GM10248 (cell line): ENCODE results near the gene L2HGDH.

Experiments
- CTCF ChIA-PET: fragments of 300-600 bp; sonication (Branson Sonifier 250); formaldehyde crosslinking; extraction: SDS; loops from one replicate; lab custom pipeline; 2021; ENCODE audit warnings: antibody characterized with exemption; lab: Yijun Ruan, JAX
- POLR2A ChIA-PET: fragments of 350-650 bp; sonication (Branson Sonifier 250); formaldehyde crosslinking; extraction: SDS; loops from one replicate; lab custom pipeline; 2020; ENCODE audit warnings: antibody characterized with exemption; lab: Yijun Ruan, JAX
- DNase-seq: peaks from one replicate; pipeline ENCODE4 v3.0.0; 2012; ENCODE audit errors: extremely low spot score
- TF ChIP-seq, protein P1 (sequence below): IDR thresholded peaks from 2 replicates; pipeline ENCODE4 v1.5.1; 2012; ENCODE audit warnings: mild to moderate bottlenecking, low read depth; ENCODE audit errors: extremely low read depth, missing control alignments, control extremely low read depth

The L2HGDH gene

DNA sequence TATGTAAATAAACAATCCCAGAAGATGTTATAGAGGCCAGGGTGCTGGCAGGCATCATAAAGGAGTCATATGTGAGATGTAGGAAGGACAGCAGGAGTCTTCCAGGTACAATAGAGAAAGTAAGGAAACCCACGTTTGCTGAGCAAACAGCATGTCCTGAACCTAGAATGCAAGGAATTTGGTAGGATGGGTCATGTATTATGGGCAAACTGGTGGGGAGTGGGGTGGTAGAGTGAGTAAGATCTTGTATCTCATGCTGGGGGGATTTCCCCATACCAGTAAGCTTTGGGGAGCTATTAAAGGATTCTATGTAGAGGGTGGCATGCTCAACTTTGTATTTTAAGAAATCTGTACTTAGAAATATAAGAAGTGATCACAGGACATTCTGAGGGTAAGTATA is 43.7 kb upstream of the L2HGDH start:
- DNase-seq = no peak
- TF ChIP-seq, protein P1, sequence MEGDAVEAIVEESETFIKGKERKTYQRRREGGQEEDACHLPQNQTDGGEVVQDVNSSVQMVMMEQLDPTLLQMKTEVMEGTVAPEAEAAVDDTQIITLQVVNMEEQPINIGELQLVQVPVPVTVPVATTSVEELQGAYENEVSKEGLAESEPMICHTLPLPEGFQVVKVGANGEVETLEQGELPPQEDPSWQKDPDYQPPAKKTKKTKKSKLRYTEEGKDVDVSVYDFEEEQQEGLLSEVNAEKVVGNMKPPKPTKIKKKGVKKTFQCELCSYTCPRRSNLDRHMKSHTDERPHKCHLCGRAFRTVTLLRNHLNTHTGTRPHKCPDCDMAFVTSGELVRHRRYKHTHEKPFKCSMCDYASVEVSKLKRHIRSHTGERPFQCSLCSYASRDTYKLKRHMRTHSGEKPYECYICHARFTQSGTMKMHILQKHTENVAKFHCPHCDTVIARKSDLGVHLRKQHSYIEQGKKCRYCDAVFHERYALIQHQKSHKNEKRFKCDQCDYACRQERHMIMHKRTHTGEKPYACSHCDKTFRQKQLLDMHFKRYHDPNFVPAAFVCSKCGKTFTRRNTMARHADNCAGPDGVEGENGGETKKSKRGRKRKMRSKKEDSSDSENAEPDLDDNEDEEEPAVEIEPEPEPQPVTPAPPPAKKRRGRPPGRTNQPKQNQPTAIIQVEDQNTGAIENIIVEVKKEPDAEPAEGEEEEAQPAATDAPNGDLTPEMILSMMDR = no peak
- POLR2A ChIA-PET = no interaction called here
- CTCF ChIA-PET = interaction anchor here (0.7 to 1.8 kb wide), 7 partner anchors 8 to 38 kb away, joined by 3 to 8 read pairs (median 4); no protein-coding TSS in a partner anchor

DNA sequence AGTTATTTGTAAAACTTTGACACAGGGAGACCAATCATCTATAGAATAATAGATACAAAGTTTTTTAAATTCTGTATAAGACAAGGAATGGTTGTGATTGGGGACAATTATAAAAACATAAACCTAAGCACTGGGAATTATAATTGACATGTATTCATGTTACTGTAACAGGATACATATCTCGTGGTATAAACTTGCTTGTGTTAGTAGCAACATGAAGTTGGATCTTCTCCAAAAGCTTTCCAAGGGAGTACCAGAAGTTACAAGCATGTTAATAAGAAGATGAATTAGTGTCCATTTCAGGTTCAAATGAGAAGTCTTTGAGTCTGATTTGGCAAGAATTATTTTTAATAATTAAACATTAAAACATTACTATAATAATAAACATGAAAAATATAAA is 42.5 kb upstream of the L2HGDH start:
- TF ChIP-seq, protein P1 = no peak
- no peak for DNase-seq
- ChIA-PET POLR2A (no interaction called here), CTCF (interaction anchor here (1.4 kb wide), 2 partner anchors 8 to 10 kb away, joined by 3 to 5 read pairs; no protein-coding TSS in a partner anchor)

DNA sequence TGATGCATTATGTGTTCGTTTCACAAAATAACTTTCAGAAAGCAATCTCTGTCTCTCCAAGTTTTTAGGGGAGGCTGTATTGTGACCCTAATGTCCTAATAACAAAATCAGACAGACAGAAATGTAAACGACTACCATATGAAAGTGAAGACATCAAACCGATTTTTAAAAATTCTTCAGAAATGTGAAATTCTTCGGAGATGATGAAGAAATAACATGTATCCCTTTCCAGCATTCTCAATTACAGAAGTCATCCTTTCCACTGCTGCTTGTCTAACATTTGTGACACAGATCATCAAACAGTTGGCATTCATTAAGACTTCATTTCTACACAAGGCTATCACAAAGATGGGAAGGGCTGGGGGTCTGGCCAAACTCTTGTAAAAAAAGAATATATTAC is 41.1 kb upstream of the L2HGDH start:
- no peak for DNase-seq
- ChIA-PET CTCF (interaction anchor here (1.4 kb wide), 1 partner anchor 10 kb away, joined by 3 read pairs; no protein-coding TSS in a partner anchor), POLR2A (no interaction called here)
- TF ChIP-seq, protein P1 = no peak

DNA sequence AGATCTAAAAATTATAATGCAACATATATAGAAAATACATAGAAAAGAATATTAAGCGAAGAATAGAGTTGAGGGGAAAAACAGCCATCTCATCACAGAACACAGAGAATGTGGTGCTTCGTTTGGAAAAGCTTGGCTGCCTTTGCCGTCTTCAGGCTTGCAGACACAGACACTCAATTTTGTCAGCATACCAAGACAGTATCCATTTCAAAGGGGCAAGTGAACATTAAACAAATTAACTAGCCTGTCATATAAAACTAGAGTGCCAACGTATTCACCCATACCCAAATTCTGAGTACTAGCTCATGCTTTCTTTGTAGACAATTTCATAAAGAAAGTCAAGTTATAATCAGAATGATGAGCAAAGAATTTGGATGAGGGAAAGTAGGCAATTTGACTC is 40.6 kb upstream of the L2HGDH start:
- ChIA-PET POLR2A (no interaction called here), CTCF (no interaction called here)
- no peak for DNase-seq
- TF ChIP-seq, protein P1 = no peak

DNA sequence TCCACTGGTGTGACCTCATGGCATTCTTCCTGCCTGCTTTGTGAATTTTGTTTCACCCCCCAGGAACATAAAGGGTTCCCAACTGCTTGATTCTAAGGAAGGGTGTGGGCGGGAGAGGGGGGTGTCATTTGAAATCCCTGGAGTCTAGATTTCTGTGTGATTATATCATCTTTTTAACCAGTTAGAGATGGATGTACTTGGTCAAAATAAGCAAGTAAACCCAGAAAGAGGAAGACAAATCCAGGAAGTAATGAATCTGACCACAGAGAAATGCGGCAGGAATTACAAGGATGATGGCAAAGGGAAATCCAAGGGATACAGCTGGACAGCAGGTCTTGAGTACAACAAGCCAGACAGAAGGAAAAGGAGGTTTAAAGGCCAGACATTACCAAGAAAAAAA is 38.9 kb upstream of the L2HGDH start:
- ChIA-PET POLR2A (no interaction called here), CTCF (interaction anchor here (0.8 to 1.9 kb wide), 7 partner anchors 9 to 364 kb away, joined by 3 to 9 read pairs (median 3); no protein-coding TSS in a partner anchor)
- DNase-seq = no peak
- TF ChIP-seq, protein P1 = no peak

DNA sequence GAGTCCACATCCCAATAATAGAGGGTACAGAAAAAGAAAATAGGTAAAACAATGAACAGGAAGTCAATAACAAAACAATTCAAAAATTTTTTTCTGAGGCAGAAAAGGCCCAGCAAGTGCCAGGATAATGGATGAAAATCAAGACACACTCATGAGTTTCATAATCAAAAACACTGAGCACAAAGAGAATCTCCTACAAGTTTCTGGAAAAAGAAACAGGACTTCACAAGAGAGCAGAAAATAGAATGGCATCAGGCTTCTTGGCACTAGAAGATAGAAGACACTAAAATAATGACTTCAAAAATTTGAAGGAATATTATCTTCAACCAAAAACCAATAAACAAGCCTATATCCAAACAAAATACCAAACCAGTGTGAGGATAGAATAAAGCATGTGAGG is 36.9 kb upstream of the L2HGDH start:
- TF ChIP-seq, protein P1 = no peak
- CTCF ChIA-PET = interaction anchor here (0.9 to 2.1 kb wide), 3 partner anchors 7 to 28 kb away, joined by 4 to 12 read pairs (median 6); no protein-coding TSS in a partner anchor
- no peak for DNase-seq
- POLR2A ChIA-PET = no interaction called here
